Hematopoietic multipotent progenitor cell treated with erythropoietin and hydrocortisone succinate and interleukin-3 and kit ligand, for 17 days (in vitro differentiated cells): ENCODE results near the gene RHOD.

ENCODE experiments used
- DNase-seq: peaks from one replicate; pipeline ENCODE4 v3.0.0-alpha.2; 2015; ENCODE audit warnings: low spot score

RHOD gene

GRCh38 chr11:67056267-67057204 is at the start of gene RHOD:
Gene RHOD (plus strand): TSS chr11:67056847. CDS start chr11:67056903, 56 bp downstream.
- no peak for DNase-seq

GRCh38 chr11:67007126-67007525 is 49.5 kb upstream of the RHOD start:
- DNase-seq = no peak

GRCh38 chr11:67010296-67010905 is 46.2 kb upstream of the RHOD start:
- DNase-seq = no peak

GRCh38 chr11:67013511-67014045 is 43.1 kb upstream of the RHOD start:
- DNase-seq = no peak

GRCh38 chr11:67014343-67014742 is 42.3 kb upstream of the RHOD start:
- DNase-seq = no peak

- no peak for DNase-seq
These were observed 41.6 kb upstream of the RHOD start for GRCh38 chr11:67015048-67015447.

GRCh38 chr11:67016550-67016949 is 40.1 kb upstream of the RHOD start:
- no peak for DNase-seq

- DNase-seq = no peak
These were observed 35.7 kb upstream of the RHOD start for GRCh38 chr11:67020949-67021348.

- no peak for DNase-seq
These were observed 34.2 kb upstream of the RHOD start for GRCh38 chr11:67022341-67022933.

GRCh38 chr11:67022961-67023956 is 33.4 kb upstream of the RHOD start, which contains the start of gene SYT12:
Gene SYT12 (plus strand): TSS chr11:67023134. CDS start chr11:67030145, 7,011 bp downstream.
- DNase-seq = no peak

- DNase-seq = no peak
These were observed 32.7 kb upstream of the RHOD start for GRCh38 chr11:67023957-67024353.

GRCh38 chr11:67024410-67024809 is 32.2 kb upstream of the RHOD start:
- DNase-seq = no peak

- DNase-seq = no peak
These were observed 31.7 kb upstream of the RHOD start for GRCh38 chr11:67024966-67025365.

- no peak for DNase-seq
These were observed 30.9 kb upstream of the RHOD start for GRCh38 chr11:67025750-67026149.

- DNase-seq = no peak
These were observed 29.7 kb upstream of the RHOD start for GRCh38 chr11:67026941-67027340.

GRCh38 chr11:67027483-67027930 is 29.1 kb upstream of the RHOD start:
- no peak for DNase-seq

GRCh38 chr11:67027943-67028542 is 28.6 kb upstream of the RHOD start:
- DNase-seq = no peak

GRCh38 chr11:67029146-67029545 is 27.5 kb upstream of the RHOD start:
- DNase-seq = no peak

- no peak for DNase-seq
These were observed 25.7 kb upstream of the RHOD start for GRCh38 chr11:67030976-67031375.

- DNase-seq = no peak
These were observed 24.7 kb upstream of the RHOD start for GRCh38 chr11:67031791-67032561.
